Measurements from ENCODE around the gene PCBP3. TPM values are rescaled to one million over a fixed set of nuclear protein-coding genes. Genes with fewer than 3 reads are reported as not detected.

The PCBP3 gene
- total and polyA plus RNA-seq, 10 of the 15 experiments (the other 5 are each of a cell fraction or from before 2014, with no cell fraction given) = 0.09 to 1.3 (median 0.46) TPM; not detected in 3

GRCh38 chr21:45837936-45838335, 194.4 kb downstream of the PCBP3 start (continued):
- no peak for TF ChIP-seq BCLAF1 (IDR thresholded peaks at IDR 0.05)
- TF ChIP-seq, protein P1, sequence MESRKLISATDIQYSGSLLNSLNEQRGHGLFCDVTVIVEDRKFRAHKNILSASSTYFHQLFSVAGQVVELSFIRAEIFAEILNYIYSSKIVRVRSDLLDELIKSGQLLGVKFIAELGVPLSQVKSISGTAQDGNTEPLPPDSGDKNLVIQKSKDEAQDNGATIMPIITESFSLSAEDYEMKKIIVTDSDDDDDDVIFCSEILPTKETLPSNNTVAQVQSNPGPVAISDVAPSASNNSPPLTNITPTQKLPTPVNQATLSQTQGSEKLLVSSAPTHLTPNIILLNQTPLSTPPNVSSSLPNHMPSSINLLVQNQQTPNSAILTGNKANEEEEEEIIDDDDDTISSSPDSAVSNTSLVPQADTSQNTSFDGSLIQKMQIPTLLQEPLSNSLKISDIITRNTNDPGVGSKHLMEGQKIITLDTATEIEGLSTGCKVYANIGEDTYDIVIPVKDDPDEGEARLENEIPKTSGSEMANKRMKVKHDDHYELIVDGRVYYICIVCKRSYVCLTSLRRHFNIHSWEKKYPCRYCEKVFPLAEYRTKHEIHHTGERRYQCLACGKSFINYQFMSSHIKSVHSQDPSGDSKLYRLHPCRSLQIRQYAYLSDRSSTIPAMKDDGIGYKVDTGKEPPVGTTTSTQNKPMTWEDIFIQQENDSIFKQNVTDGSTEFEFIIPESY (IDR thresholded peaks at IDR 0.05) = no peak
- TF ChIP-seq SPI1 (IDR thresholded peaks at IDR 0.05; ENCODE audit: borderline replicate concordance, insufficient read depth, low read depth, low read length) = no peak
- TF ChIP-seq GATAD2B (conservative IDR thresholded peaks at IDR 0.05; ENCODE audit: low read depth) = no peak
- no peak for TF ChIP-seq JUNB (IDR thresholded peaks at IDR 0.05)

DNA sequence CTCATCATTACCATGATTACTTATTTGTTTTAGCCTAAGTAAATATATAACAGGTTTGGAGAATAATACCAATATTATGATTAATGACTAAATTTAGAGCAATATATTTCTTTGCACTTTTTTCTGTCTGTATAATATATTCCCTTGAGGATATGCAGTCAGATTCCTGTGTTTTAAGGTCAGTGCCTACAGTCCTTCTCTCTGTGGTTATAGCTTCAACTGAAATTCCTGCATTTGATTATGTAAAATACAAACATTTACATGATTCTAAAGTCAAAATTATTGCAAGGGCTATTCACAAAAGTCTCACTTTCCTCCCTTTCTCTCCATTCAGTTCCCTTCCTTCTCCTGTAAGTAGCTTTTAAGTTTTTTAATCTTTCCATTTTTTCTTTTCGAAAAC, 195.1 kb downstream of the PCBP3 start:
- Histone ChIP-seq H4K20me1 (ENCODE audit: control insufficient read depth, insufficient read depth) (no peaks in the 10 kb centered on the region), H3K79me2 (ENCODE audit: control insufficient read depth, insufficient read depth, low read length) (no peaks in the 10 kb centered on the region), H3K9ac (ENCODE audit: control insufficient read depth, insufficient read depth, low read length) (no peak overlapping the region), H3K9me3 (replicated peaks; ENCODE audit: control insufficient read depth, insufficient read depth, low read length) (no peaks in the 10 kb centered on the region; the same call in 2 of the 3 replicates), H3K4me3 (no peak overlapping the region), H3K27ac (ENCODE audit: control insufficient read depth, insufficient read depth) (no peak overlapping the region), H3K4me2 (ENCODE audit: control insufficient read depth, insufficient read depth) (no peak overlapping the region), H3K36me3 (ENCODE audit: control insufficient read depth in 2 of 2, insufficient read depth in 2 of 2, low read length in 1 of 2) (no peaks in the 10 kb centered on the region), H3K27me3 (replicated peaks in 1 of 2; ENCODE audit: control insufficient read depth in 2 of 2, insufficient read depth in 2 of 2, low read length in 1 of 2) (no peaks in the 10 kb centered on the region), H3K4me1 (ENCODE audit: control insufficient read depth, insufficient read depth, low read length) (no peaks in the 10 kb centered on the region; the same call in 1 of the 2 replicates), H2AFZ (ENCODE audit: control insufficient read depth, low read depth, low read length) (no peak overlapping the region)
- ATAC-seq (no peak), DNase-seq (ENCODE audit: low read depth, low spot score) (no peak), FAIRE-seq (no peak)
- WGBS (ENCODE audit: insufficient coverage, insufficient replicate concordance, low lambda C conversion rate, missing lambda C conversion rate) = 86% methylated on average over 1 of the region's 1 CpG
- ChIA-PET RAD21 (ENCODE audit: unreplicated experiment) (no interaction called here), CTCF (interaction anchor here (1.1 kb wide), 1 partner anchor 42 kb away, joined by 3 read pairs; no protein-coding TSS in a partner anchor), POLR2A (no interaction called here), SMC1A (ENCODE audit: uncharacterized antibody, unreplicated experiment) (no interaction called here)
- no TSS peak for BruUV-seq (replicated peaks)
- intact Hi-C loops (cut with micrococcal nuclease; ENCODE audit: unreplicated experiment) = no loop called here
- in situ Hi-C loops (cut with MboI) = no loop called here
- TF ChIP-seq RUNX3 (IDR thresholded peaks at IDR 0.05; ENCODE audit: low read length) = no peak
- no peak for TF ChIP-seq ZSCAN29 (IDR thresholded peaks at IDR 0.05)
- no peak for TF ChIP-seq SMAD1 (IDR thresholded peaks at IDR 0.05; ENCODE audit: low read depth, partially characterized antibody)
- no peak for TF ChIP-seq BCL3 (IDR thresholded peaks at IDR 0.05; ENCODE audit: borderline replicate concordance, insufficient read depth, low read depth, low read length, poor library complexity, severe bottlenecking)
- no peak for TF ChIP-seq SIN3A (IDR thresholded peaks at IDR 0.05; ENCODE audit: low read depth, low read length)
- no peak for TF ChIP-seq CHD4 (IDR thresholded peaks at IDR 0.05)
- no peak for TF ChIP-seq MEF2A (IDR thresholded peaks at IDR 0.05; ENCODE audit: insufficient read depth, low read depth, low read length)
- no peak for TF ChIP-seq ATF7 (IDR thresholded peaks at IDR 0.05; ENCODE audit: low read depth)
- TF ChIP-seq BMI1 (IDR thresholded peaks at IDR 0.05; ENCODE audit: borderline replicate concordance) = no peak
- no peak for TF ChIP-seq SMAD5 (IDR thresholded peaks at IDR 0.05; ENCODE audit: low read depth)
- TF ChIP-seq SUZ12 (IDR thresholded peaks at IDR 0.05; ENCODE audit: unreplicated experiment) = no peak
- no peak for TF ChIP-seq CHD2 (IDR thresholded peaks at IDR 0.05; ENCODE audit: borderline replicate concordance, low read depth, low read length)
- TF ChIP-seq BHLHE40 (IDR thresholded peaks at IDR 0.05; ENCODE audit: borderline replicate concordance in 1 of 2, low read depth in 2 of 2, low read length in 1 of 2) = no peak
- no peak for TF ChIP-seq CBFB (IDR thresholded peaks at IDR 0.05; ENCODE audit: low read depth)
- TF ChIP-seq PAX8 (IDR thresholded peaks at IDR 0.05) = no peak

All from GM12878 (cell line).